ENCODE measurements around the gene HOXA6.

DNA sequence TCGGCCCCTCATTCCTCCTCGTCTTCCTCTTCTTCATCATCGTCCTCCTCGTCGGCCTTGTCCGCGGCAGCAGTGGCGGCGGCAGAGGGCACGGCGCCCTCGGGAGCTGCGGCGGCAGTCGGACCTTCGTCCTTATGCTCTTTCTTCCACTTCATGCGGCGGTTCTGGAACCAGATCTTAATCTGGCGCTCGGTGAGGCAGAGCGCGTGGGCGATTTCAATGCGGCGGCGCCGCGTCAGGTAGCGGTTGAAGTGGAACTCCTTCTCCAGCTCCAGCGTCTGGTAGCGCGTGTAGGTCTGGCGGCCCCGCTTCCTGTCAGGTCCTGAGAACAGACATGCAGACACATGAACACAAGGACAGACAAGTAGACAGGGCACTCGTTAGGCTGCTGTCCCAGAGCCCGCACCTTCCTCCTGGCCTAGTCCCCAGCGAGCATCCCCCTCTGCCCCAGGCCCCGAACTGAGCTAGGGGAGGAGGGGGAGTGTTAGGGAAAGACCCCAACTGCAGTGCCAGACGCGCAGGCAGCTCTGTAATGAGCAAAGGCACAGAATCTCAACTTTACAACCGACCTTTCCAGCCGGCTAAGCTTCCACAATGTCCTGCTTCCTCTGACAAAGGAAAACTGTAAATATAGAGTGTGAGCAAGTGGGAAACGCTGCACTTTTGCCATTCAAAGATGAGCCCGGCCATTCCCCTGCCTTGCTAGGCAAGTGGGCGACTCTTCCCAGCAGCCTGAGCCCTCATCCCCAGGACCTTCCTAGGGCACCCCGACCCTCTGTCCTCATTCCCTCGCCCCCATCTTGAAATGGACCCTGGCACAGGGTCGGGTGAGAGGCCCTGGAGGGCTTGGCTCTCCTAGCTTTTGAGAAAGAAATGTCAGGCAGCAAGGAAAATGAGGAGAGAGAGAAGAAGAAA, 7.6 kb upstream of the HOXA6 start:
- TF ChIP-seq CTCF (IDR thresholded peaks at IDR 0.05) (no peak), POLR2A (IDR thresholded peaks at IDR 0.05) (no peak)
